ENCODE measurements around the gene MAPK1IP1L.
"Not testable (repeated sequence)": the region's sequence is repeated elsewhere in the genome, so short reads cannot be mapped to it uniquely, and the experiment has no call there.

MAPK1IP1L gene

GRCh38 chr14:55070981-55071411 lies 19.5 kb downstream of the MAPK1IP1L start:
- peaks cover 7% of the 10 kb centered on the region for H3K36me3 ChIP-seq (ENCODE audit: insufficient read depth, insufficient read length, low read length)
- no peaks in the 10 kb centered on the region for H3K9me3 ChIP-seq (ENCODE audit: insufficient read depth, low read length)
- no peak for TF ChIP-seq YY1 (IDR thresholded peaks at IDR 0.05; ENCODE audit: insufficient read depth, insufficient read length)
- TF ChIP-seq ZNF274 (IDR thresholded peaks at IDR 0.05; ENCODE audit: low read depth, low read length) = no peak
- TF ChIP-seq SUZ12 (IDR thresholded peaks at IDR 0.05; ENCODE audit: extremely low read depth, insufficient read depth, insufficient read length) = no peak
- H3K4me3 ChIP-seq (ENCODE audit: insufficient read length, low read depth) = no peak overlapping the region
- no peaks in the 10 kb centered on the region for H3K27me3 ChIP-seq (ENCODE audit: insufficient read depth, insufficient read length)
- H3K4me1 ChIP-seq (ENCODE audit: insufficient read depth, insufficient read length) = no peaks in the 10 kb centered on the region
- H3K9ac ChIP-seq (ENCODE audit: insufficient read length, low read depth) = no peak overlapping the region
- no peak for DNase-seq (ENCODE audit: low read depth, low spot score)

- no peaks in the 10 kb centered on the region for H3K36me3 ChIP-seq (ENCODE audit: insufficient read depth, insufficient read length, low read length)
- H3K9me3 ChIP-seq (ENCODE audit: insufficient read depth, low read length) = no peaks in the 10 kb centered on the region
- H3K4me3 ChIP-seq (ENCODE audit: insufficient read length, low read depth) = no peak overlapping the region
- TF ChIP-seq ZNF274 (IDR thresholded peaks at IDR 0.05; ENCODE audit: low read depth, low read length) (no peak), YY1 (IDR thresholded peaks at IDR 0.05; ENCODE audit: insufficient read depth, insufficient read length) (no peak), SUZ12 (IDR thresholded peaks at IDR 0.05; ENCODE audit: extremely low read depth, insufficient read depth, insufficient read length) (no peak)
- no peak overlapping the region for H3K9ac ChIP-seq (ENCODE audit: insufficient read length, low read depth)
- DNase-seq (ENCODE audit: low read depth, low spot score) = no peak
- no peaks in the 10 kb centered on the region for H3K27me3 ChIP-seq (ENCODE audit: insufficient read depth, insufficient read length)
- H3K4me1 ChIP-seq (ENCODE audit: insufficient read depth, insufficient read length) = no peaks in the 10 kb centered on the region
These were observed 20.6 kb downstream of the MAPK1IP1L start for GRCh38 chr14:55071870-55072640.

DNA sequence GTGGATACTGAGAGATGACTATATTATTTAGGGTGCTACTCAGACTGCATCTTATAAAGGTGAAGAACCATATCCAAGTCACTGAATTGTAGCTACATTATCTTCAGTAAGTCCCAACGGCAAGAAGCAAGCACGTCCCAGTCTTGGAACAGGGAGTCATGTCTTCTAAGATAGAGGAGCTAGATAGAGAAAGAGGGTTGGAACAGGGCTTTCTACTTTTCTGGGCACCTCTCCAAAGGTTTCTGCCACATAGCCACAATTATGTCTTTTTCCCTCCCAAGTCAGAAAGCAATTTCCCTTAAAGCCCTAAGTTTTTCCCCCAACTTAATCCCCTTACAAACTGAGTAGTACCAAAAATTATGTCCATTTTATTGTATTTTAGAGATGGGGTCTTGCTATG lies 22.4 kb downstream of the MAPK1IP1L start:
- DNase-seq (ENCODE audit: low read depth, low spot score) = no peak
- no peaks in the 10 kb centered on the region for H3K4me1 ChIP-seq (ENCODE audit: insufficient read depth, insufficient read length)
- no peak for TF ChIP-seq SUZ12 (IDR thresholded peaks at IDR 0.05; ENCODE audit: extremely low read depth, insufficient read depth, insufficient read length)
- no peak for TF ChIP-seq ZNF274 (IDR thresholded peaks at IDR 0.05; ENCODE audit: low read depth, low read length)
- TF ChIP-seq YY1 (IDR thresholded peaks at IDR 0.05; ENCODE audit: insufficient read depth, insufficient read length) = no peak
- no peaks in the 10 kb centered on the region for H3K27me3 ChIP-seq (ENCODE audit: insufficient read depth, insufficient read length)
- H3K9me3 ChIP-seq (ENCODE audit: insufficient read depth, low read length) = no peaks in the 10 kb centered on the region
- no peak overlapping the region for H3K9ac ChIP-seq (ENCODE audit: insufficient read length, low read depth)
- no peaks in the 10 kb centered on the region for H3K36me3 ChIP-seq (ENCODE audit: insufficient read depth, insufficient read length, low read length)
- H3K4me3 ChIP-seq (ENCODE audit: insufficient read length, low read depth) = no peak overlapping the region

DNA sequence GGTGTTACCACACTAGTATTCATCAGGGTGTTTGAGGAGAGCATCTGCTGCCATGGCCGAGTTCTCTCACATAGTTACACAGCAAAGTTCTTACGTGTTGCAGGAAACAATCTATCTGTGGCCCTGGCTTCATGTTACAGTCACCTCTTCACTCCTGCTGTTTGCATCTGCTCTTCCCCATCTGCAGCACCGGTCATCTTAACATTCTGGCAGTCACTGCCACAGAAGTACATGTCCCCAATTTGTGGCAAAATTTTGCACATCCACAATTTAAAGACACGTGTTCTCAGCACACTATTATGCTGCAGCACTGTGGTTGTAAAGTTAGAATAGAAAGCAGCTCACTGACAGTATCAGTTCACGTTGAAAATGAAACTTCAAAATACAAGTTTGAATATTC lies 23.2 kb downstream of the MAPK1IP1L start:
- Histone ChIP-seq H3K27me3 (ENCODE audit: insufficient read depth, insufficient read length) (no peaks in the 10 kb centered on the region), H3K4me1 (ENCODE audit: insufficient read depth, insufficient read length) (no peaks in the 10 kb centered on the region), H3K9me3 (ENCODE audit: insufficient read depth, low read length) (no peaks in the 10 kb centered on the region), H3K4me3 (ENCODE audit: insufficient read length, low read depth) (no peak overlapping the region), H3K36me3 (ENCODE audit: insufficient read depth, insufficient read length, low read length) (no peaks in the 10 kb centered on the region), H3K9ac (ENCODE audit: insufficient read length, low read depth) (no peak overlapping the region)
- no peak for DNase-seq (ENCODE audit: low read depth, low spot score)
- TF ChIP-seq ZNF274 (IDR thresholded peaks at IDR 0.05; ENCODE audit: low read depth, low read length) (no peak), SUZ12 (IDR thresholded peaks at IDR 0.05; ENCODE audit: extremely low read depth, insufficient read depth, insufficient read length) (no peak), YY1 (IDR thresholded peaks at IDR 0.05; ENCODE audit: insufficient read depth, insufficient read length) (no peak)

DNA sequence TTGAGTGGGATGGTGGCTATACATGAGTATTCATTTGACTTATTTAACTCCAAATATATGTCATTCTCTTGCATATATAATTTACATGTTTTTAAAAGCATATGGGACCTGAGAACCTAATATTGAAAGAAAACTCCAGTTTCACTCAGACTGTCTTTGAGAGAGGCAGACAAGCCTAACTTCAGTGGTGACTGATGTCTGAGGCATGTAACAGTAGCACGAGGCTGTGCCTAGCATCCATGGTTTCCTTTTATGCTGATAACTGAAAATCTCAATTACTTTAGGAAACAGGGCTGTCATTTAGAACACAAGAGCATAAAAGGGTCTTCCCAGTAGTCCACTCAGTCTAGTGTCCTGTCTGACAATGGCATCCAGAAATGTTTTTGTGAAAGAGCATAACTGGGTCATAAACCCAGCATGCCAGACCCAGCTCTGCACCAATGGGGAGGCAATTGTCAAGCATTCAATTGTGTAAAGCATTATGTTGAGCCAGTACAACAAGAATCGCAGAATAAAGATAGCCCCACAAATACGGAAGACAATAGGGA lies 24.3 kb downstream of the MAPK1IP1L start:
- no peak overlapping the region for H3K4me3 ChIP-seq (ENCODE audit: insufficient read length, low read depth)
- no peaks in the 10 kb centered on the region for H3K4me1 ChIP-seq (ENCODE audit: insufficient read depth, insufficient read length)
- TF ChIP-seq SUZ12 (IDR thresholded peaks at IDR 0.05; ENCODE audit: extremely low read depth, insufficient read depth, insufficient read length) (no peak), ZNF274 (IDR thresholded peaks at IDR 0.05; ENCODE audit: low read depth, low read length) (no peak)

GRCh38 chr14:55077170-55078151 lies 26.0 kb downstream of the MAPK1IP1L start:
- Histone ChIP-seq H3K27me3 (ENCODE audit: insufficient read depth, insufficient read length) (no peaks in the 10 kb centered on the region), H3K4me3 (ENCODE audit: insufficient read length, low read depth) (no peak overlapping the region), H3K4me1 (ENCODE audit: insufficient read depth, insufficient read length) (no peaks in the 10 kb centered on the region), H3K9ac (ENCODE audit: insufficient read length, low read depth) (no peak overlapping the region), H3K9me3 (ENCODE audit: insufficient read depth, low read length) (no peaks in the 10 kb centered on the region), H3K36me3 (ENCODE audit: insufficient read depth, insufficient read length, low read length) (no peaks in the 10 kb centered on the region)
- TF ChIP-seq ZNF274 (IDR thresholded peaks at IDR 0.05; ENCODE audit: low read depth, low read length) (no peak), SUZ12 (IDR thresholded peaks at IDR 0.05; ENCODE audit: extremely low read depth, insufficient read depth, insufficient read length) (no peak), YY1 (IDR thresholded peaks at IDR 0.05; ENCODE audit: insufficient read depth, insufficient read length) (no peak)
- DNase-seq (ENCODE audit: low read depth, low spot score) = no peak

More for the DNA sequence above, 24.3 kb downstream of the MAPK1IP1L start:
- no peak overlapping the region for H3K9ac ChIP-seq (ENCODE audit: insufficient read length, low read depth)
- no peaks in the 10 kb centered on the region for H3K27me3 ChIP-seq (ENCODE audit: insufficient read depth, insufficient read length)
- no peak for DNase-seq (ENCODE audit: low read depth, low spot score)
- no peaks in the 10 kb centered on the region for H3K36me3 ChIP-seq (ENCODE audit: insufficient read depth, insufficient read length, low read length)
- no peaks in the 10 kb centered on the region for H3K9me3 ChIP-seq (ENCODE audit: insufficient read depth, low read length)

DNA sequence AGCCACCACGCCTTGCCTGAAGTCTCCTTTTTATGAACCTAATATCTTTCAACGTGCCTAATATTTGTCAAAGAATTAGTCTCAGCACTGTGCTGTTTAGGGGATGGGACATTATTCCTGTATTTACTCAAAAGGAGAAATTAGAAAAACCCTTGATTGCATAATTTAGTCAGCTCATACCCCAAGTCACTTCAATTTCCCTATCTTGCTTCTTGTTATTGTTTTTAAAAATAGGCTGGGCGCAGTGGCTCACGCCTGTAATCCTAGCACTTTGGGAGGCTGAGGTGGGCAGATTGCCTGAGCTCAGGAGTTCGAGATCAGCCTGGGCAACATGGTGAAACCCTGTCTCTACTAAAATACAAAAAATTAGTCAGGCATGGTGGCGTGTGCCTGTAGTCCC lies 28.5 kb downstream of the MAPK1IP1L start:
- not testable (repeated sequence) for H3K4me3 ChIP-seq (ENCODE audit: insufficient read length, low read depth); H3K9ac ChIP-seq (ENCODE audit: insufficient read length, low read depth); H3K4me1 ChIP-seq (ENCODE audit: insufficient read depth, insufficient read length); H3K36me3 ChIP-seq (ENCODE audit: insufficient read depth, insufficient read length, low read length); DNase-seq (ENCODE audit: low read depth, low spot score); H3K9me3 ChIP-seq (ENCODE audit: insufficient read depth, low read length); H3K27me3 ChIP-seq (ENCODE audit: insufficient read depth, insufficient read length)

Data from NT2/D1 (cell line).